ENCODE results near the gene PLAU. TPM values are rescaled to one million over a fixed set of nuclear protein-coding genes. Genes with fewer than 3 reads are reported as not detected.

Gene PLAU
- total and polyA plus RNA-seq, 9 of the 15 experiments (the other 6 are each of a cell fraction or from before 2014, with no cell fraction given): 2.1 to 16.9 (median 3.3) TPM

GRCh38 chr10:73908853-73909539, 1.9 kb upstream of the PLAU start (continued):
- TF ChIP-seq MAZ (CRISPR knock-in tag; conservative IDR thresholded peaks at IDR 0.05 in 1 of 2, IDR thresholded peaks at IDR 0.05 in 1 of 2) (peak in 1 of 2 experiments; percentile 74; a peak in 2 of 4 replicates), SMARCE1 (IDR thresholded peaks at IDR 0.05) (peak; percentile 91), TBL1XR1 (IDR thresholded peaks at IDR 0.05; ENCODE audit: low read length in 2 of 2) (peak in 1 of 2 experiments; percentile 43; a peak in 2 of 4 replicates), RBFOX2 (IDR thresholded peaks at IDR 0.05; ENCODE audit: low read depth, low read length) (peak; percentile 23; the same call in 1 of the 2 replicates), RBM34 (IDR thresholded peaks at IDR 0.05; ENCODE audit: borderline replicate concordance, insufficient read depth, low read length) (no peak), ATF4 (CRISPR knock-in tag; IDR thresholded peaks at IDR 0.05) (no peak), NKRF (IDR thresholded peaks at IDR 0.05; ENCODE audit: borderline replicate concordance) (peak; percentile 50; the same call in 1 of the 2 replicates), FOXJ3 (CRISPR knock-in tag; IDR thresholded peaks at IDR 0.05) (no peak), ZBTB49 (CRISPR knock-in tag; IDR thresholded peaks at IDR 0.05; ENCODE audit: borderline replicate concordance) (no peak), ZNF124 (CRISPR knock-in tag; IDR thresholded peaks at IDR 0.05) (no peak), MLLT1 (IDR thresholded peaks at IDR 0.05) (no peak), ZNF133 (CRISPR knock-in tag; IDR thresholded peaks at IDR 0.05) (no peak), BCLAF1 (IDR thresholded peaks at IDR 0.05; ENCODE audit: borderline replicate concordance in 1 of 2, control insufficient read depth in 1 of 2, low read depth in 2 of 2, low read length in 1 of 2) (no peak), ZEB2 (IDR thresholded peaks at IDR 0.05) (peak; percentile 81), RBBP5 (IDR thresholded peaks at IDR 0.05; ENCODE audit: borderline replicate concordance, insufficient read depth, low read length, poor library complexity, severe bottlenecking) (no peak), HDAC1 (IDR thresholded peaks at IDR 0.05) (peak in 1 of 2 experiments; percentile 81; a peak in 2 of 4 replicates)

Data from K562 (cell line).